HG02610 (cell line): ENCODE data around the gene HOXB6.

ENCODE experiments used
- ATAC-seq: cut with Tn5 transposase; IDR thresholded peaks from one replicate; pipeline ENCODE4 v1.9.1; 2021; ENCODE audit warnings: mild to moderate bottlenecking, moderate library complexity; ENCODE audit not compliant: unreplicated experiment

The HOXB6 gene

DNA sequence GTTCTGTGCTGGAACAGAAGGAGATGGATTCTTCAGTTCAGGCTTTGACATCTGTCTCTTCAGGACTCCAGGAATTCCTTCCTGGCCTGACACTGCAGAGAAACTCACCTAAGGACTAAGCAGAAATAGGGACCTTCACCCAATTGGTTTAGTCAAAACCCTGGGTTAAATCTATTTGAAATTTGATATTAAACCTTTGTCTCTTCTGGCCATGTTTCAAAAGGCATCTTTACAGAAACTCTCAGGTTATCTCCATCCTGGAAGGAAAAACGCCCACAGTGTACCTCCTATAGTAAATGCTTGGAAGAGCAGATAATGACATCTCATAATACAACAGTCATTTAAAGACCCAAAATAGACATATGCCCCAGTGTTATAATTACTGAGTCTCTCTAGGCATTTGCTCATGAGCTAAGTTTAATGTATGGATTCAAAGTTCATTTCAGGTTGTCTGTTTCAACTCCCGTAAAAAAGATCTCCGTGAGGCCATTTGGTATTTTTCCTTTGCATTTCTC is 21.0 kb downstream of the HOXB6 start:
- no peak for ATAC-seq

DNA sequence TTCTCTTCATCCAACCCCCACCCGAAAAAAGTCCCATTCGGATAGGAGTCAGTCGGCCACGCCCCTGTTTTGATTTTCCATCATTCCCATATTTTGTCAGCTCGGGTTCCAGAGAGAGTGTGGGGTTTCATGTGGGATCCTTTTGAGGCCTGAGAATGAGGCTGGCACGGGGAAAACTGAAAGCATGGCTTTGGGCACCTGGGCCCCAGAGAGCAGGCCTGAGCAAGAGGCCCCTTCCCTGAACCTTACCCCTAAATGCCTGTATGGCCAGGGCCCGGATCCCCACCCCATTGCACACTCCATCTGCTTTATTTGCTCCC is 22.1 kb downstream of the HOXB6 start:
- ATAC-seq = no peak

DNA sequence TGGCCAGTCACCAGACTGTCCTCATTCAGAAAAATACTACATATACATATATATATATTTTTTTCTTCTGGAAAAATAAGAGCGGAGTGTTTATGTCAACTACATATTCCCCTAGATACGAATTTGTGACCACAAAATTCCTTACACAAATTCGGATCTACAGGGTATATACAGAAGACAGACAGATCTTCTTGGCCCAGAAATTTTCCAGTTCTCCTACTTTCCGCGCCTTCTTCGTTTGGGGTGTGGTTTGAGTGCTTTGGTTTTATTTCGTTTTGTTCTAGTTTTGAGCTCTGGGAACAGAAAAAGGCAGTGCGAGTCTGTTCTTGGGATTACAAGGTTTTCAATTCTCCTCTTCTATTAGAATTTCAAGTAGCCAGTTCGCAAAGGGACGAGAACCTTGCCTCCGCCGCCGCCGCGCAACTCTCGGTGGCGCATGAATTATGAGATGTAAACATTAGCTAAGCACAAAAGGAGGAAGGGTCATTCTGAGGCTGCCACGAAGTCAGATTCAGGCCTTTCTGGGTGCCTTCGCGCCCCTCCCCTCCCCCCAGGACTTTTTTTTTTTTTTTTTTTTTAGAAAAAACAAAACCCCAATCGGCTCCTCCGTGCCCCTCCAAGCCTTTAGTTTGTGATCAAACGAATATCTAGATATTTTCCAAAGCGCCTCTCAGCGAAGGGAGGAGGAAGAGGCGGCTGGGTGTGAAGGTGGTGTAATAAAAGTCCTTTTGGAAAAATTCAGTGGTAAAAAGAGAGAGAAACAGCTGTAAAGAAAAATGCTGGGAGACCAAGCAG is 24.8 kb downstream of the HOXB6 start:
- ATAC-seq = no peak

DNA sequence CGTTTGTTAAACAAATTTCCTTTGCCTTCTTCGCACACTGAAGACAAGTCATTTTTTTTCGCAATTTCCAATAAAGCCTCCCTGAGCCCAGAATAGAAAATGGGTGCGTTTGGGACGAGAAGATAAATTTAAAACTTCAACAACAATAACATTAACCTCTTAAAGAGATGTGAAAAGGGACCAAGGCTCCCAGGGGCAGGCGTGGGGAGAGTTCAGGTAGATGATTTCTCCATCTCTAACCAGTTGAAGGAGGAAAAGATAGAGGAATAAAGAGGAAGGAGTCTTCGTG is 25.4 kb downstream of the HOXB6 start:
- no peak for ATAC-seq

DNA sequence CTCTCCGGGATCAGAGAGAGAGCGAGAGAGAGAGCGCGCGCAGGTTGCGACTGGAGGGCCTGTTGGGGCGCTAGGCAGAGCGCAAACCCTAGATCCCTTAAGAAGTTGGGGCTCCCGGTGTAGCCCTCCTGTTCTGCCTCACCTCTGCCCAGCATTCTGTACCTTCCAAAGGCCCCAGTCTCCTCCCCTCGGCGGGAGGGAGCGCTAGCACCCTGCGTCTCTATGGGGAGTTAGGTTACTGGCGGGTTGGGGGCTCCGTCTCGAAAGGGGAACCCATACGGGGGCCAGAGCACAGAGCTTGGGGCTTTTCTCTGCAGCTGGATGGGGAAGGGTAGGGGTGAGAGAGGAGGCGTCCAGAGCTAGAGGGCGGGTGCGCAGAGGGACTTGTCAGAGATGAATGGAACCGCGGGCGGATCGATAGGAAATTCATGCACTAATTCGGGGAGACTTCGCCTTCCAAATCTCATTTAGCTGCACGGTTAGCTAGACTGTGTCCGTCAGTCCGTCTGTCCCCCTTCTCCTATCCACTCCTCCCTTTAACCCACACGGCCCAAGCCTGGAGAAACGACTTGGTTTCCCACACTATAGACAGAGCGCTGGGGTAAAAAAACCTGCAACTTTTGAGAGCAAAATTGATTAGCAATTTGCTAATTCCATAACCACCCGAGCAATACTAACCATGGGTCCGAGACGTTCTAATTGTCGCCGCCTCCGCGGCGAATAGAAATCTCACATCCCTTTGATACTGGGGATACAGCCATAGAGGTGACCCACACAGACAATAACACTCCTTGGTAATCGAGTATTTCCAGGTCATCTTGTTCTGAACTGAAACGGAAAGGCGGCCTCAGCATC is 25.9 kb downstream of the HOXB6 start:
- ATAC-seq = no peak

DNA sequence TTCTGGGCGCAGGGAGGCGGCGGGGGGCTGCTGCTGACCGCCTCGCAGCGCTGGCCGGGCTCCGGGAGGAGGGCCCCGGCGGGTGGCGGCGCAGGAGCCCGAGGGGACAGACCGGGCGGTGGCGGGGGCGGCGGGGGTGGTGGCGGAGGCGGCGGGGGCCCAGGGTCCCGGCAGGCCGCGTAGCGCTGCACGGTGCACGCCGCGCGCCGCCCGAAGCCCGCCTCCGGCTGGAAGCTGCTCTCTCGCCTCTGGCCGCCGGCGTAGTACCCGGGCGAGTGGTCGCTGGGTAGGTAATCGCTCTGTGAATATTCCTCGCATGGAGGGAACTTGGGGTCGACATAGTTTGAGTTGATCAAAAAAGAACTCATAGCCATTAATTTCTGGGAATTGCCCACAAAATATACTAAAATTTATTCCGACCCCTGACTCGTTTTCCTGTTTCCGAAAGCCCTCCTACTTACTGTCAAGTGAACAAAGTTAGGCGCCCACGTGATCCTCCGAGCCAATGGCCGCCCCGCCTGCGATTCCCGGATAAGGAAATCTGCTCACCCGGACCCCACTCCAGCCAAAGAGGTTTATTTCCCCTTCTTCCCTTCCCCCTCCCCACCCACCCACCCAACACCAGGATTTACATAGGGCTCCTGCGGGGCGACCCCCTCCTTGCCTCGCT is 26.7 kb downstream of the HOXB6 start, which contains the start of gene HOXB4:
TSS of gene HOXB4 (minus strand) at position 405 of the 670 bp plus-strand sequence. CDS start at position 374, 31 bp downstream.
- ATAC-seq = no peak

DNA sequence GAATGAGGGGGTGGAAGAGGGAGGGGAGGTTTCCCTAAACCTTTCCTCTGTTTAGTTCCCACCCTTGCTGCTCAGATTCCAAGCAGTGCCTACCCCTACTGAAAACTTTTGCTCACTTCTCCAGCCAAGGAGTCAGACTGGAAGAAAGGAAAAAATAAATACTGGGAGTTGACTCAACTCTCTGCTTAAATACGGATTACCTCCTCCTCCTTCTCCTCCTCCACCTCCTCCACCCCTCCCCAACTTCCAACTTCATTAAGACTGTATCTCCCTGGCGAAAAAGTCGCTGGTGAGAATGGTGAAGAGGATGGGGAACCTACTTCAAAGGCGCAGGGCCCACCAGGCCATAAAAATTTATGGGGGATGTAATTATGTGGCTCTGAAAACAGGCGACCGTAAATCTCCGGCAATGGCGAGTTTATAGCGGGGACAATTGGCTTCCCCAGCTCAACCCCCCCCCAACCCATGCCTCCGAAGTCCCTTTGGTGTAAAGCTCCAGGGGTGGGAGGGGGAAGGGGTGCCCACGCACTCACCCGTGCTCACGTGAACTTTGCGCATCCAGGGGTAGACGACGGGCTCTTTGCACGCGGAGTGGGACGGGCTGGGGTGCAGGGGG is 27.3 kb downstream of the HOXB6 start:
- ATAC-seq = no peak

DNA sequence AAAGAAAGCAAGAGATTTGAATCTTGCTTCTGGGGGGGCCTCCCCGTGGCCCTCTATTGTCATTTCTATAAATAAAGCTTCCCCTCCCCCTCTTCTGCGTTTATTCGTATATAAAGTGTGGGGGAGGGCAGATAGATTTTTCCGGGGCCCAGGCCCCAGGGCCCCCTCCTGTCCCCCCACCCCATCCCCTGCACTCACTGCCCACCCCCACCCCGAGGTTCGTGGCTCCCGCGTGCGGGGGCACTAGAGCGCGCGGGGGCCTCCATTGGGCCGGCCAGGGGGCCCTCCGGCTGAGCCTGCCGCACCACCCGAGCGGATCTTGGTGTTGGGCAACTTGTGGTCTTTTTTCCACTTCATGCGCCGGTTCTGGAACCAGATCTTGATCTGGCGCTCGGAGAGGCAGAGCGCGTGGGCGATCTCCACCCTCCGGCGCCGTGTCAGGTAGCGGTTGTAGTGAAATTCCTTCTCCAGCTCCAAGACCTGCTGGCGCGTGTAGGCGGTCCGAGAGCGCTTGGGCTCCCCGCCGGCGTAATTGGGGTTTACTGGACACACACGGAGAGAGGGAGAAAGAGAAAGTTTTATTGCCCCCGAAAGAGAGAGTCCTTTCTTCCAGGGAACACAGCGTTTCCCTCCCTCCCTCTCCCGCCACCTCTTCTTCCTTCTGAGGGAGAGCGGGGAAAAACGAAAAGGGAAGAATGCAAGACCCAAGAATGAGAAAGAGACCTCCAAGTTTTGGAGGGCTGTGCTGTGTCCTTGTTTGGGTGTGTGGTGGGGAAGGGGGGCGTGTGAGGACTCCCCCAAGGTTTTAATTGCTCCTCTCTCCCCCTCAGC is 28.1 kb downstream of the HOXB6 start:
- ATAC-seq = no peak

DNA sequence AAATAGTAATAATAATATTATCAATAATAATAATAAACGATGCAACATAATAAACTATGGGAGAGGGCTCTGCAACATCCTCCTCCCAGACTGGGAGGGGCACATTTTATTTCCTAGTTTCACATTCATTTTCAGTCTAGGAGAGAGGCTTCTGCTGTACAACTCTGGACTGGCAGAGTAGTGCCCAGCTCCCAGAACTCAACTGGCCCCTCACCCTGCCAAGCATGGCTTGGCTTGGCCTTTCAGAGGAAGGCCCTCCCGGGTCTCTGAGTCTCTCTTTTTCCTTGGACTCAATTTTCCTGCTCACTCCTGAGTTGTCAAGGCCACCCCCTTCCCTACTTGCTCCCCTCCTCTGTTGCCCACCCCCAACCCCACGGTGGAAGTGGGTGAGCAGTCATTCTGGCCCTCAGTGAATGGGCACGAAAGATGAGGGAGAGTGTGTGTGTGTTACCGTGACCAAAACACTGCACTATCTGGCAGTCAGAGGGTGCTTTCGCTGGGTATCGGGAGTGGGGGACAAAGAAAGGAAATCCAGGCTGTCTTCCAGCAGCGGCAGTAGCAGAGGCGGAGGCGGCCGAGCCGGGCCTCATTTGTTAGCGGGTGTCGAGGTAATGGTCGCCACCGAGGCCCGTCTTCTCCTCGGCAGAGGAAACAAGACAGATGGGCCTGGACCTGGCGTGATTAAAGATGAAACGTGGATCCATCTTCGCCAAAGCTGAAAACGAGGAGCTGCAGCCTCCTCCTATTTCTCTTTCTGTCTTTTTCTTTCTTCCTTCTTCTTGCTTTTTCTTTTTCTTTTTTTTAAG is 28.9 kb downstream of the HOXB6 start:
- ATAC-seq = no peak

DNA sequence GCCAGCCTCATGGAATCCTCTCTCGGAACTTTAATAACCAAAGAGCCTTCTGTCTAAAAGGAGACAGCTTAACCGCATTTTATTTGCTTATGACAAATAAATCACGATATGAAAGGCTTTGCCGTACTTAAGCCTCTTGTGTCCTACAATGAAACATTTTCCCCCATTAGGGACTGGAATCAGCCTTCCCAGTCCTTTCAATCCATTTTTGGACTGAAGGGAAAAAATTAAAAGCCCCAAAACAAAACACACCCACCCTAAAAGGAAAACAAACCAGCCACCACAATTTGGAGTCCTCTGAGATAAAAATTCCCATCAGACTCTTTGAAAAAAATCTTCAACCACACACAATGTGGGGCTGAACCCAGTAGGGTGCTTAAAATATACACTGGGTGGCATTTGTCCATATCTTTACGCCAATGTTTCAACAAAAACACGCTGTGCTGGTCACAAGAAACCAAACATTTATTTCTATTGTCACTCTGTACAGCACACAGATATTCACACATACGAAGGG is 29.7 kb downstream of the HOXB6 start:
- no peak for ATAC-seq

DNA sequence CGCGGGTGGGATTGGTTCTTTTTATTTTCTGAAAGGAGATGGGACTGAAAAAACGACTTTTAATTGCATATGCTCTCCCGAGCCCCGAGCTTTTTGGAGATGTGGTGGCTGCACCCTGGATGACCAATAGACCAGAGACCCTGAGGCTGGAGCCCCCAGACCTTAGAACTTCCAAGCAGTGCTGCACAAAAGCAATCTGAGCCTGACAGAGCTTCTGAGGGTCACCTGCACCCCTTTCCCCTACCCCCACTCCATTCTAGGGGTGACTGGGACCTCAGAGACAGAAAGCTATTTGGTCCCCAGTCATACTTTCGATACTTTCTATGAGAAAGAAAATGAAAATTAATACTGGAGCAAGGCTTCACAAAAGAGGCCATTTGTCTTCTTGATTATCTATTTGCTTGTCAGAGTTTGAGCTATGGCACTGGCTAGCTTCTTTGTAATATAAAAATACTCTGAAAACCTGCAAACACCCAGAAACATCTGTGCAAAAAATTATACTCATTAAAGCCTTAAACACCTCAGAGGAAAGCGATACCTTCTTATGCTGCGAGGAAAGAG is 30.2 kb downstream of the HOXB6 start:
- ATAC-seq = no peak

DNA sequence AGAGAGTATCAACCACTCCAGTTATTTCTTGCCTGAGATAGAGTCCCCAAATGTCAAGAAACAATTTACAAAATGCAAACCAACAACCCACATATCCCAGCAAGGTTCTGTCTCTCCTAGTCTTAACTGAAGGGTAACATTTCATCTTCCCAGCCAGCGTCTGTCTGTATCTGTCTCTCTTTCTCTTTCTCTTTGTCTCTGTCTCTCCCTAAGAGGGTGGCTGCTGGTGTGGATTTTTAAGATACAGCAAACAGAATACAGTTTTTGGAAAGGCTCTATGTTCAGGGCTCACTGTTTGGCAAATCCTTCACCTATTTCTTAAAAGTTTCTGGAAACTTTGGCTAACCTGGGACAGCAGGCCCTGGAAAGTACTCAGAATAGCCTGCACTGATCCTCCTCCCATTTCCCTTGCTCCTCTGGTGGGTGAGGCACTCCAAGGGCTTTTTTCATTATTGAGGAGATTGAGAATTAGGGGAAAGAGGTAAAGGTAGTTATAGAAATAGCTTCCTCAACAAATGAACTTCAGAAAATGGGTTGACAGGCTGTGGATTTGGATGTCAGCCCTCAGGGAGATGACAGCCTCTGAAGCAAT is 32.9 kb downstream of the HOXB6 start:
- no peak for ATAC-seq

DNA sequence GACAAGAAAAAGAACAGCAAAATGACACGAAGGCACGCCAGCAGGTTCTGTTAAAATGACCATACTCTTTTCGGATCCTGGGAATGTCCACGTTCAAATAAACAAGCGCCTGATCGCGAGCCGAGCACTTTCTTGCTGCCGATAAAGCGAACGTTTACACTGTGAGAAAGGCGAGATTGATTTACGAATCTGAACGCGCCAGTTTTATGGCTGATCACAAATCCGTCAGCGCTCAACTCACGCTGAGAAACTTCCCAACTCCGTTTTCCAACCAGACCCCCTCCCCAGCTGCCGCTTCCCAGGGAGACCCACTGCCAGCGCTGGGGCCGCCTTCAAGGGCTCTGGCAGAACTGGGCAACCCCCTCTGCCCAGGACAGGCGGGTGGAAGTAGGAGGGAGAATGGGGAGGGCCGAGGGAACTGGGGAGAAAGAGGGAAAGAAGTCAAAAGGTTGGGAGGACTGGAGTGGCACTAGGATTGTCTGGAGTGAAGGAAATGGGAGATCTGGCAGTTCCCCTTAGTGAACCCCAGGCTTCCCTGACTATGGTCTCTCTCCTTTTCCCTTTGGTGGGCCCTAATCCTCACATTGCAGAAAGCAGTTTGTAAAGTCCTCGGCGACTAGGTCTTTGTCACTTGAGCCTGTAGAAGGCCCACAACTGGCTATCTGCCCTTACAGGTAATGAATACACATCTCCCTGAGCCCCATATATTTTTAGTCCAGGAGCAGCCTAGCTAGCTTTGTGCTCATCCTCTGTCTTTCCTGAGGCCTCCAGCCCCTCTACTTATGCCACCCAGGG is 33.6 kb downstream of the HOXB6 start:
- no peak for ATAC-seq

DNA sequence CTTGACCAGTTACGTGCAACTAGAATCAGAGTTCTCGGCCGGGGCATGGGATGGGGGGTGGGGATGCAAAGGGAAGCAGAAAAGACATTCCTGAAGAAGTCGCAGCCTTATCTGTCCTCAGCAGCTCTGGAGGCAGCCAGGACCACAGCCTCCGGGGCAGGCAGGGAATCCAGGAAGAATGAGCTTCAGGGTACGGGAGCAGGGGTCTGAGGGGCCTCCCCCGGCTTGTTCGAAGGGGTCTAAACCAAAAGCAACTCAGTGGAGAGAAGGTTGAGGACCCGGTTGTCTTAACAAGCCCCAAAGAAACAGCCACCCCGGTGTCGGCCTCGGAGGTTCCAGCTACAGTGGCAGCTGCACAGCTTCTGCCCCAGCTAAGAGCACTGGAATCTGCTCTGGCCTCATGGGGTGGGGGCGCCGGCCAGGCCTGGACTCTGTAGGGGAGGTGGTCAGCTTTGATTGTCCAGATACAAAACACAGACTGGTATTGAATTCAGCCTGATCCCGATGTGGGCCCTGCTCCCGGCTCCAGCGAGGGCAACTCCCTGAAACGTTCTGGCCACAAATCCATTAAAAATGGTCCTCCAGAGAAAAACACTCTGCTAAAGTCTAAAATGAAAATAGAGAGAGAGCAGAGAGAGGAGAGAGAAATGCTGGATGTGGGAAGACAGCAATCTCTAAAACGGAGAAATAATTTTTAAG is 34.3 kb downstream of the HOXB6 start:
- ATAC-seq = no peak

DNA sequence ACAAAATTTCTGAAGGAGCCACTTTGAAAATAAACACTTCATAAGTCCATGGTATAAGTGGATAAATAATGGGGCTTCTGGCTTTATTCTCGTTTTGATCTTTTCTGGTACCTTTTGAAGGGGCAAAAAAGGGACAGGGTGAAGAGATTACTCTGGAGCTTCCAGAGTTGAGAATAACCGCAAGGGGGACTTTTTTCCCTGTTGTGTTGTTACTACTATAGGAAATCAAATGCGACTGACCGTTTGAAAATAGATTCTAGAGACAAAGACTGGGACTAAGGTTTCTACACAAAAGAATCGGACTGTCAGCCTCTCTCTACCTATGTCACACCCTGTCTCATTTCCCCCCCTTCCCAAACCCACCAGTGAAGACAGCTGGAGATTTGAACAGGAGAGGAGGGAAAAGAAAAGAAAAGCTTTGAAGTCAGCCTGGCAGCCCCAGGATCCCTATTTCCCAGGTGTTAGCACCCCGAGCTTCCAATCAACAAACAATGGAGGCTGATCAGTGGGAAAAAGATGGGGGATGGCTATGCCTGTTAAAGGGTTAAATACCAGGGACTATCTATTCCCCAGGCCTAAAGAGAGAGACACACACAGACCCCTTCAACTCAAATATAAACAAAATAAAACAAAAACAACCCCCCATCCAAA is 35.0 kb downstream of the HOXB6 start:
- ATAC-seq = no peak

DNA sequence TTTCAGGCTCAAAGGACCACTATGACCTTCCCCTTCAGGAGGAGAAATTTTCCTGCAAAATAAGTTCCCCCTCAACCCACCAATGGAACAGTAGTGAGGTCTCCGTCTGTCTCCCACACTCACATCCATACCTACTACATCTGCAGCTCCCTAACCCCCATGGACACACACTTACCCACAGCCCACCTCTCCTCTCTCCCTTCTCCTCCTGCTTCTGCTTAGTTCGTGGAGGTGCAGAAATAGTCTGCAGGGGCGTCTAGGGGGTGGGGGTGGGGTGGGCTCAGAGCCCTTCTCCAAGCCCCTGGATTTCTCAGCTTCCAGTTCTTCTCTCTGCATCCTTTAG is 35.6 kb downstream of the HOXB6 start:
- no peak for ATAC-seq
